Cardiac fibroblast (primary cell): ENCODE data around the gene CELF1.

ENCODE experiments used
- DNase-seq, 2 donors: peaks; one replicate each; pipeline versions ENCODE4 v3.0.0 to v3.0.0-alpha.2; 2010; ENCODE audit warnings: low read depth in 2 of 2
- H3K4me3 ChIP-seq, 2 donors: replicated peaks in 1 of 2; 1 replicate in 1 of 2; 2 replicates in 1 of 2; pipeline ENCODE4 v1.5.1; 2011; ENCODE audit warnings: low read depth in 2 of 2, low read length in 2 of 2, mild to moderate bottlenecking in 2 of 2, moderate library complexity in 1 of 2
- TF ChIP-seq, protein P1 (sequence below): IDR thresholded peaks from one replicate; pipeline ENCODE4 v1.5.1; 2011; ENCODE audit warnings: low read depth, mild to moderate bottlenecking, low read length, inconsistent platforms

Gene CELF1

GRCh38 chr11:47504910-47505309, 48.0 kb downstream of the CELF1 start:
- no peak for DNase-seq
- TF ChIP-seq, protein P1, sequence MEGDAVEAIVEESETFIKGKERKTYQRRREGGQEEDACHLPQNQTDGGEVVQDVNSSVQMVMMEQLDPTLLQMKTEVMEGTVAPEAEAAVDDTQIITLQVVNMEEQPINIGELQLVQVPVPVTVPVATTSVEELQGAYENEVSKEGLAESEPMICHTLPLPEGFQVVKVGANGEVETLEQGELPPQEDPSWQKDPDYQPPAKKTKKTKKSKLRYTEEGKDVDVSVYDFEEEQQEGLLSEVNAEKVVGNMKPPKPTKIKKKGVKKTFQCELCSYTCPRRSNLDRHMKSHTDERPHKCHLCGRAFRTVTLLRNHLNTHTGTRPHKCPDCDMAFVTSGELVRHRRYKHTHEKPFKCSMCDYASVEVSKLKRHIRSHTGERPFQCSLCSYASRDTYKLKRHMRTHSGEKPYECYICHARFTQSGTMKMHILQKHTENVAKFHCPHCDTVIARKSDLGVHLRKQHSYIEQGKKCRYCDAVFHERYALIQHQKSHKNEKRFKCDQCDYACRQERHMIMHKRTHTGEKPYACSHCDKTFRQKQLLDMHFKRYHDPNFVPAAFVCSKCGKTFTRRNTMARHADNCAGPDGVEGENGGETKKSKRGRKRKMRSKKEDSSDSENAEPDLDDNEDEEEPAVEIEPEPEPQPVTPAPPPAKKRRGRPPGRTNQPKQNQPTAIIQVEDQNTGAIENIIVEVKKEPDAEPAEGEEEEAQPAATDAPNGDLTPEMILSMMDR = no peak
- no peak overlapping the region for H3K4me3 ChIP-seq

DNA sequence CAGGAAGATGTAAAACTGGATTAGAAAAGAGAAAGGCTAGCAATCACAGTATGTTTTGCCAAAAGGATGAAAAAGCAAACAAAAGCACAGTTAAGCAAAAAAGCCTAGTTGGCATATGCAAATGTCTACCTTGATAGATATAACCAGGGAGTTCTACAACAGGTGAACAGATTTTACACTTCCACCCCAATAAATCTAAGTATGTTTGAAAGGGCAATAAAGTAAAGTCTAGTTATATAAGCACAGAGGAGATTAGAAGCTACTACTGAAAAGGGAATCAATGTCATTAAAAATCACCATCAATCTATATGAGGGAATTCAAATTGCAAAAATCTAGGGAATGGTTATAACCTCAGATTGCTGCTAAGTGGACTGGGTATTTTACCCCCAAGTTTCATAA, 49.7 kb downstream of the CELF1 start:
- no peak overlapping the region for H3K4me3 ChIP-seq
- no peak for DNase-seq
- TF ChIP-seq, protein P1 = no peak

DNA sequence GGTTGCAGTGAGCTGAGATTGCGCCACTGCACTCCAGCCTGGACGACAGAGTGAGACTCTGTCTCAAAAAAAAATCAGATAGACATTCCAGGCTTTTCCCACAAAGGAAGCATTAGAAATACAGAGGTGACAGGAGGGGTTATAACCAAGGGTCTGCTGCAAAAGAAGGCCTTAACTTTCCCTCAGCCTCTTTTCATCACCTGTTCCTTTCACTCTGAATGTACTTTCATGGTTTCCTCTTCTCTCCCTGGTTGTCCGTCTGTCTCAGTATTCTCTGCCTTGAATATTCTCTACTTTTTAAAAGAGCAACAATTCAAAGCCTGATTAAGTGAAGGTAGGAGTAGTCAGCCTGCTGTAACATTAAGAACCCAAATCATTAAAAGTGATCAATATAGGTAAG, 50.2 kb downstream of the CELF1 start:
- DNase-seq = no peak

DNA sequence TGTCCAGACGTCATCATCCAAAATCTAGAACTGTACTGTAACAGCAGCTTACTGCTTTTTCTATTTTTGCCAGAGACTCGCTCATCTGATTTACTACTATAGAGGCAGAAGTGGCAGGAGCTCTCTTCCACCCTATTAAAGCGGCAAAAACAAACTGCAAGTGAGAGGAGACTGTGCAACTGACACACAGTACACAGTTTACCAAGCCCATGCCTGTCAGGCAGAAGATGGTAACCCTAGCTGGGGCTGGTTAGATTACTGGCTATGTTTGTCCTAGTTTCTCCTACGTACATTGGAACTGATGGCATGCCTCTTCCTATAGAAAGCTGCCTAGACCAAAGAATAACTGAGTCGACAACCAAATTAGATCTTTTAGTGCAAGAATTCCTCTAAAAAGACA, 51.8 kb downstream of the CELF1 start:
- DNase-seq = no peak
- no peak overlapping the region for H3K4me3 ChIP-seq
- TF ChIP-seq, protein P1 = no peak

More for the DNA sequence above, 50.2 kb downstream of the CELF1 start:
- TF ChIP-seq, protein P1 = no peak
- no peak overlapping the region for H3K4me3 ChIP-seq

GRCh38 chr11:47500121-47500520, 52.8 kb downstream of the CELF1 start:
- no peak overlapping the region for H3K4me3 ChIP-seq
- DNase-seq = no peak
- TF ChIP-seq, protein P1 = no peak

GRCh38 chr11:47499614-47500013, 53.3 kb downstream of the CELF1 start:
- no peak for DNase-seq
- no peak overlapping the region for H3K4me3 ChIP-seq
- TF ChIP-seq, protein P1 = no peak

- TF ChIP-seq, protein P1 = no peak
- no peak for DNase-seq
- no peak overlapping the region for H3K4me3 ChIP-seq
Measured at GRCh38 chr11:47499161-47499560, 53.8 kb downstream of the CELF1 start.
